Left kidney (tissue), 8 donors: Measurements from ENCODE around the gene SNRNP35. TPM values are rescaled to one million over a fixed set of nuclear protein-coding genes. Genes with fewer than 3 reads are reported as not detected.
"Not testable (repeated sequence)": the region's sequence is repeated elsewhere in the genome, so short reads cannot be mapped to it uniquely, and the experiment has no call there.

Source experiments
- DNase-seq: peaks from one replicate; pipeline ENCODE4 v3.0.0-alpha.2; 2013
- long read RNA-seq, 8 donors: transcript quantifications; one replicate each; lab custom pipeline, GENCODE V29; 2026
- polyA plus RNA-seq: library from polyadenylated mRNA; unstranded; fragments of 120-200 nt; gene quantifications from one replicate; pipeline ENCODE4 v1.2.1, GENCODE V29; 2013; ENCODE audit not compliant: insufficient read length

SNRNP35 gene, protein sequence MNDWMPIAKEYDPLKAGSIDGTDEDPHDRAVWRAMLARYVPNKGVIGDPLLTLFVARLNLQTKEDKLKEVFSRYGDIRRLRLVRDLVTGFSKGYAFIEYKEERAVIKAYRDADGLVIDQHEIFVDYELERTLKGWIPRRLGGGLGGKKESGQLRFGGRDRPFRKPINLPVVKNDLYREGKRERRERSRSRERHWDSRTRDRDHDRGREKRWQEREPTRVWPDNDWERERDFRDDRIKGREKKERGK
- 42.6 TPM for polyA plus RNA-seq
- long read RNA-seq, donor 1, transcript SNRNP35-203 (2 exons, 1,975 nt), result major isoform, 19 of 21 reads
- long read RNA-seq, donor 1, partial matches to known transcripts, result 0 of 21 reads
- long read RNA-seq, donor 1, other reads (novel, unspliced or antisense), result 0 of 21 reads
- long read RNA-seq, donor 2, transcript SNRNP35-203 (2 exons, 1,975 nt), result major isoform, 16 of 40 reads
- long read RNA-seq, donor 2, partial matches to known transcripts, result 19 of 40 reads
- long read RNA-seq, donor 2, other reads (novel, unspliced or antisense), result 0 of 40 reads
- long read RNA-seq, donor 3, transcript SNRNP35-203 (2 exons, 1,975 nt), result major isoform, 9 of 57 reads
- long read RNA-seq, donor 3, partial matches to known transcripts, result 38 of 57 reads
- long read RNA-seq, donor 3, other reads (novel, unspliced or antisense), result 7 of 57 reads
- long read RNA-seq, donor 4, partial matches to known transcripts, result 0 of 1 reads
- long read RNA-seq, donor 4, other reads (novel, unspliced or antisense), result 0 of 1 reads
- long read RNA-seq, donor 5, transcript SNRNP35-203 (2 exons, 1,975 nt), result major isoform, 28 of 47 reads
- long read RNA-seq, donor 5, partial matches to known transcripts, result 18 of 47 reads
- long read RNA-seq, donor 5, other reads (novel, unspliced or antisense), result 0 of 47 reads
- long read RNA-seq, donor 6, transcript SNRNP35-203 (2 exons, 1,975 nt), result major isoform, 16 of 24 reads
- long read RNA-seq, donor 6, partial matches to known transcripts, result 0 of 24 reads
- long read RNA-seq, donor 6, other reads (novel, unspliced or antisense), result 7 of 24 reads
- long read RNA-seq, donor 7, transcript SNRNP35-203 (2 exons, 1,975 nt), result major isoform, 19 of 37 reads
- long read RNA-seq, donor 7, partial matches to known transcripts, result 0 of 37 reads
- long read RNA-seq, donor 7, other reads (novel, unspliced or antisense), result 14 of 37 reads
- long read RNA-seq, donor 8, partial matches to known transcripts, result 0 of 8 reads
- long read RNA-seq, donor 8, other reads (novel, unspliced or antisense), result 5 of 8 reads

DNA sequence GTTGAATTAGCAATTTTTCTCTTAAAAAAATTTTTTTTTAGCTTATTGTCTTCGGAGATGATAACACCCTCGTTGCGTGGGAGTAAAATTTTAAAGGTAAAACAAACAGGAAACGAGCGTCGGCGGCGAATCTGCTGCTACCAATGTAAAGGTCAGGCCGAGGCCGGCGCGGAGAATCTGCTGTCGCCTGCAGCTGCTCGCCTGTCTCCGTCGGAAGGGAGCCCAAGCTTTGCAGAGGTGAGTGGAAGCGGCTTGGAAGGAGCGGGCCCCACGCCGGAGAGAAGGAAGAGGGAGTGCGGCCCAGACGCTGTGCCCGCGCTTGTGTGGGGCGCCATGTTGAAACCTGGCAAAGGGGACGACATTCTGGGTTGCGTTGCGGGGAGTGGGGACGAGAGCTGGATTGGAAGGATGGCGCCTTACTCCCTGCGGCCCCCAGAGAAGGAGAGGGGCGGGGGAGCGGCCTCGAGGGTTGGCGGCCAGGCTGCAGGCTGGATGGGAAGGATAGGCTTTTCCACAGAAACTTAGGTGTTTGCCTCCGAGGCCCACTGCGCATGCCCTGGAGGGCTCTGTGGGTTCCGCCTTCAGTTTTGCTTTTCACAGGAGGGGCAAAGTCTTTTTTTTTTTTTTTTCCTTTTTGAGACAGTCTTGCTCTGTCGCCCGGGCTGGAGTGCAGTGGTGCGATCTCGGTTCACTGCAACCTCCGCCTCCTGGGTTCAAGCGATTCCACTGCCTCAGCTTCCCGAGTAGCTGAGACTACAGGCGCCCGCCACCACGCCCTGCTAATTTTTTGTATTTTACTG, at the start of gene SNRNP35:
SNRNP35 (plus strand) TSS at position 160 of the 800 bp plus-strand sequence. CDS start 7,402 bp downstream, outside the sequence.
- DNase-seq, result peak; percentile 84

DNA sequence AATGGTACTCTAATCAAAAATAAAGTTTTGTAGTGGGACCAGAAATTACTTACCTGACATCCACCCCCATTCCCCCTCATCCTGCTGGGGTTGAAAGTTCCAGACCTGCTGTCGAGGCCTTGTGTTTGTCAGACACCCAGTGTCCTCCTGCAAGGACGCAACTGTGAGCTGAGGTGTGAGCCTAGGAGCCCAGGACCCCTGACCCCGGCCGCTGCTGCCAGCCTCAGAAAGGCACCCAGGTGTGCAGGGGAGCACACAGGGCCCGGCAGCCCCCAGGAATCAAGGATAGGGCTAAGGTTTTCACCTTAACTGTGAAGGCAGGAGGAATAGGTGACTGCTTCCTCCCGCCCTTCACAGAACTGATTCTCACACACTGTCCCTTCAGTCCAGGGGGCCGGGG, 49.3 kb upstream of the SNRNP35 start:
- not testable (repeated sequence) for DNase-seq

DNA sequence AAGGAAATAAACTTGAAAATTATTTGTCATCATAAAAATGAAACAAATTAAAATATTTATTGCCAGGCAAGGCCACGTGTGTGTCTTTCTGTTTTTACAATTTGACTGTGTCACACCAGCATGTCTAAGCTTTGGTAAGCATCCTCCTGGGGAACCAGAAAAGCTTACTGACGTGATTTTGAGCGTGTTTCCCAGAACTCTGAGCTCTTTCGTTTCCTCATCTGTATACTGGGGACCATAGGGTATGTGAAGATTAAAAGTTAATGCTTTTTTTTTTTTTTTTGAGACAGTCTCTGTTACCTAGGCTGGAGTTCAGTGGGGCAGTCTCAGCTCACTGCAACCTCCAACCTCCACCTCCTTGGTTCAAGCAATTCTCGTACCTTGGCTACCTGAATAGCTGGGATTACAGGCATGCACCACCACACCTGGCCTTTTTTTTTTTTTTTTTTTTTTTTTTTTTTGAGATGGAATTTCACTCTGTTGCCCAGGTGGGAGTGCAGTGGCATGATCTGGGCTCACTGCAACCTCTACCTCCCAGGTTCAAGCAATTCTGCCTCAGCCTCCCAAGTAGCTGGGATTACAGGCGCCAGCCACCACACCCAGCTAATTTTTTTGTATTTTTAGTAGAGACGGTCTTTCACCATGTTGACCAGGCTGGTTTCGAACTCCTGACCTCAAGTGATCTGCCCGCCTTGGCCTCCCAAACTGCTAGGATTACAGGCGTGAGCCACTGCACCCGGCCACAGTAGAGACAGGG, 48.5 kb upstream of the SNRNP35 start:
- not testable (repeated sequence) for DNase-seq

DNA sequence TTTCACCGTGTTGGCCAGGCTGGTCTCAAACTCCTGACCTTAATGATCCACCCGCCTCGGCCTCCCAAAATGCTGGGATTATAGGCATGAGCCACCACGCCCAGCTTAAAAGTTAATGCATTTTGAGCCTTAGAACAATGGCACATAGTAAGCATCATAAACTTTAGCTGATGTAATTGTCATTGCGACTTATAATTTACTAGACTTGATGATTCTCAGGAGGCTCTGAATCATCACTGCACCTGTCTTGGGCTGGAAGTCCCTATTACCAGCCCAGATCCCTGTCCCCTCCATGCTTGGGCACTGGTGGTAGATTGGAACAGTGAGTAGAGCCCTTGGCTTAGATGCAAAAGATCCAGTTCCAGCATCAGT, 47.9 kb upstream of the SNRNP35 start:
- DNase-seq, result no peak

DNA sequence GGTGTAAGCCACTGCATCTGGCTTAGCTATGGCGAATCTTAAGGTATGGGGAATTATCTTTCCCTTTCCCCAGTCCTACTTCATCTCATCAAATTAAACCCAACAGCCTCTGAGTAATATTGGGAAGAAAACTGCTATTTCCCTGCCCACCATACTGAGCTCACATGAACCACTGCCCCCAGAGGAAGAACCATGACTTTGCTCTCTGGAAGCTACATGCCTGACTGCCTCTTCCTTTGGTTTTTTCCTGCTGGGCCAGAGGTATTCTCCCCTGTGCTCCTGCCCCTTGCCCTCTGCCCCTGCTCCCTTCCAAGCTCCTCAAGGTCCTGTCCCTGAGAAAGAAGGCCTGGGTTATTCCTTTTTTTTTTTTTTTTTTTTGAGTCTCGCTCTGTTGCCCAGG, 36.6 kb upstream of the SNRNP35 start:
- DNase-seq, result no peak

DNA sequence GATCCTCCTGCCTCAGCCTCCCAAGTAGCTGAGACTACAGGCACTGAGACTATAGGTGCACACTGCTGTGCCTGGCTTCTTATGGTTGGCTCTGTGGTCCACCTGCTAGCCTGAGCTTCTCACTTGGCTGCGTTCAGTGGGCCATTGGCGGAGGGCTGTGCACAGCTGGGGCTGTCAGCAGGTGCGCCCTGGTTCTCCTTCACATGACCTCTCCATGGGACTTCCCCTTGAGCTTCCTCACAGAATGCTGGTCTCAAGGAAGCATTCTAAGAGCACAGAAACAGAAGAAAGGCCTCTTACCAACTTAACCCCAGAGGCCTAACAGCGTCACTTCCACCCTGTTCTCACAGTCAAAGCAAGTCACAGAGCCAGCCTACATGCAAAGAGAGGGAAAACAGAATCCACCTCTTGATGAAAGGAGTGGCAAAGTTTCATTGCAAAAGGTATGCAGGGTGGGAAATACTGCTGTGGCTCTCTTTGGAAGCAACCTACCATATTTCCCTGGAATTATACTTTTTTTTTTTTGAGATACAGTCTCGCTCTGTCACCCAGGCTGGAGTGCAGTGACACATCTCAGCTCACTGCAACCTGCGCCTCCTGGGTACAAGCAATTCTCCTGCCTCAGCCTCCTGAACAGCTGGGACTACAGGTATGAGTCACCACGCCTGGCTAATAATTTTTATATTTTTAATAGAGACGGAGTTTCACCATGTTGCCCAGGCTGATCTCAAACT, 30.7 kb upstream of the SNRNP35 start:
- no peak for DNase-seq

DNA sequence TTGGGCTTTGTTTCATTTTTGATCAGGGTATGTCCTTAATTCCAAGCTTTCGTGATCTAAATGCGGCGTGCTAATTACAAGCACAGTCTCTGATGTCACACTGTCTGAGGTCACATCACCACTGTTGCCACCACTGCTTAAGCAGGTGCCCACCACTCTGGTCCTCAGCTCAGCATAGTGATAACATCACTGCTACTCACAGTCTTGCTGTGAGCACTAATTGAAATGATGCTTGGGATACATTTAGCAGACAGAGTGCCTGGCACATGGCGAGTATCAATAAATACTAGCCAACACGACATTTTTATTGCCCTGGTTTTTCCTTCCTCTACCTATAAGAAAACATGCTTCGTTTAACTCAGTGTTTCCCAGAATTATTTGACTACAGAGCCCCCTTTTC, 29.3 kb upstream of the SNRNP35 start:
- no peak for DNase-seq

DNA sequence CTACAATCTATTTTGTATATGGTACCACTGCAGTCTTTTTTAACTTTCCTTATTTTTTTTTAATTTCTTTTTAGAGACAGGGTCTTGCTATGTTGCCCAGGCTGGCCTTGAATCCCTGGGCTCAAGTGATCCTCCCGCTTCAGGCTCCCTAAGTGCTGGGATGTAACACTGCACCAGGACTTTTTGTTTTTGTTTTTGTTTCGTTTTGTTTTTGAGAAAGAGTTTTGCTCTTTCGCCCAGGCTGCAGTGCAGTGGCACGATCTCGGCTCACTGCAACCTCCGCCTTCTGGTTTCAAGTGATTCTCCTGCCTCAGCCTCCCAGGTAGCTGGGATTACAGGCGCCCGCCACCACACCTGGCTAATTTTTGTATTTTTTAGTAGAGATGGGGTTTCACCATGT, 28.8 kb upstream of the SNRNP35 start:
- DNase-seq, result not testable (repeated sequence)

DNA sequence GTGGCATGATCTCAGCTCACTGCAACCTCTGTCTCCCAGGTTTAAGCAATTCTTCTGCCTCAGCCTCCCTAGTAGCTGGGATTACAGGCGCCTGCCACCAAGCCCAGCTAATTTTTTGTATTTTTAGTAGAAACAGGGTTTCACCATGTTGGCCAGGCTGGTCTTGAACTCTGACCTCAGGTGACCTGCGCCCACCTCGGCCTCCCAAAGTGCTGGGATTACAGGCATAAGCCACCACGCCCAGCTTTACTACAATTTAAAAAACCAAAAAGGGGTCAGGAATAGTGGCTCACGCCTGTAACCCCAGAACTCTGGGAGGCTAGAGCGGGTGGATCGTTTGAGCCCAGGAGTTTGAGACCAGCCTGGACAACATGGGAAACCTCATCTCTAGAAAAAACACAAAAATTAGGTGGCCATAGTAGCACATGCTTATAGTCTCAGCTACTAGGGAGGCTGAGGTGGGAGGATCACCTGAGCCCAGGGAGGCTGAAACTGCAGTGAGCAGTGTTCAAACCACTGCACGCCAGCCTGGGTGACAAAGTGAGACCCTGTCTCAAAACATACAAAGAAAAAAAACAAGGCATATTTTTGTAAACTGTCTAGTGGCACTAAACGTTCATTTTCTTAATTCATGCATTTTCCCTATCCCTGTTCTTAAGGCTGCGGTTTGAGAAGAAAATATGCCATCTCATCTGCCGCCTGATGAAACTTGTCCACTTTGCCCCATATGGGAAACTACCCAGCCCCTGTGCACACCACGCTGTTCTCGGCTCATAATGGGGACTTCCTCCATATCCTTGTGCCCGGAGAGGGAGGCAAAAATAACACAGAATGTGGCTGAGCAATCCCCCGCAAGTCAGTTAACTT, 25.8 kb upstream of the SNRNP35 start:
- DNase-seq, result not testable (repeated sequence)

DNA sequence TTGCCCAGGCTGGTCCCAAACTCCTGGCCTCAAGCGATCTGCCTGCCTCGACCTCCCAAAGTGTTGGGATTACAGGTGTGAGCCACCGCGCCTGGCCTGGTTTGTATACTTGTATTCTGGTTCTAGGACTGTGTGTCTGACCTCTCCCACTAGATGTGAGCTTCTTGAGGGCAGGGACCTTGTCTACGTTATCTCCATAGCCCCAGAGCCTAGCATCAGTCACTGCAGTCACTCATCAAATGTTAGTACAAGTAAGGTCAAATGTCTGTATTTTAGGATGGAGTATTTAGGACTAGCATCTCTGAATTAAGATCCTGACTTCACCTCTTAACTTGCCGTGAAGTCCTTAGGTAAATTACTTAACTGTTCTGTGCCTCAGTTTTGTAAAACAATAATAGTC, 24.3 kb upstream of the SNRNP35 start:
- DNase-seq, result no peak

DNA sequence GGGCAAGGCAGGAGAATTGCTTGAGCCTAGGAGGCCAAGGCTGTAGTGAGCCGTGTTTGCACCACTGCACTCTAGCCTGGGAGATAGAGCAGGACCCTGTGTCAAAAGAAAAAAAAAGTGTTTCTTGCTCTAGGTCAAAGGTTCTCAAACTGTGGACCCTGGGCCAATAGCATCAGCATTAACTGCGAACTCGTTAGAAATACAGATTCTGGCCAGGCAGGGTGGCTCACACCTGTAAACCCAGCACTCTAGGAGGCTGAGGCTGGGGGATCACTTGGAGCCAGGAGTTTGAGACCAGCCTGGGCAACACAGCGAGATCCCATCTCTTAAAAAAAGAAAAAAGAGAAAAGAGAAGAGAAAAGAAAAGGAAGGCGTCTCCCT, 22.3 kb upstream of the SNRNP35 start:
- no peak for DNase-seq

DNA sequence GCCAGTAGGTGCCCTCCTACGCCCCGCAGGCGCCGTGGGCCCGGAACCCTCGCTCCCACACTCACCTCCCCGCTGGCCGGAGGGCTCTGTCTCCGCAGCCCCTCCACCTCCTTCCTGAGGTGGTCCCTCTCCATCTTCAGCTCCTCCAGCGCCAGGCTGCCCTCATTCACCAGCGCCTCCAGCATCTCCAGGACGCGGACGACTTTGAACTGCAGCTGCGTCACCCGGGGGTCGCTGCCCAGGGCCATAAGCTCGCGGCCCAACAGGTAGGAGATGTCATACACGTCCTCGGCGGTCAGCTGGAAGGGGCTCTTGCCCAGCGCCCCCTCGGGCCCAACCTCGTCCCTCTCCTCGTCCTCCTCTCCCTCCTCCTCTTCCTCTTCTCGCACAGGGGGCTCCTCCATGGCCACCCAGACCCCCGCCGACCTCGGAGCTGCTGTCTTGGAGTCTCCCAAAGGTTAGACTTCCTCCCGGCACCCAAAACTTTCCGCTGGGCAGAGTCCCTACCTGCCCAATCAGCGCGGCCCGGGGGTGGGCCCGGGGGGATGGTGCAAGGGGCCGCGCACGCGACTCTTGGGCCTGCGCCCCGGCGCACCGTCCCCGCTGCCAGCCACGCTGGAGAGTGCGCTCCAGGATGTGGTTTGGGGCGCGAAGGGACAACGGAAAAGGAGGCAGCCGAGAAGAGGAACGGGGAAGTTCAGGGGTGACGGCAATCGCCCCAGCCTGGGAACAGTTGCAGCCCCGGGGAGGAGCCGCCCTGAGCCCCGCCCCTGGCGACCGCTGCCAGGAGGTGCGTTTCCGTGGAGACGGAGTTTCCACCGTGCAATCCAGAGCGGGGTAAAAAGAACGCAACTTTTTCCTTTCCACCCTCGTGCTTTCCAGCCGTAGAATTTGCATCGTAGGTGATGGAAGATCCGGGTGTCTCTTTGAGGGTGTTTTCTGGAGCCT, 21.6 kb upstream of the SNRNP35 start, which contains the start of gene RILPL2:
RILPL2 (minus strand) TSS at position 668 of the 948 bp plus-strand sequence; CDS start at position 404, 264 bp downstream.
- DNase-seq, result peak; percentile 67

DNA sequence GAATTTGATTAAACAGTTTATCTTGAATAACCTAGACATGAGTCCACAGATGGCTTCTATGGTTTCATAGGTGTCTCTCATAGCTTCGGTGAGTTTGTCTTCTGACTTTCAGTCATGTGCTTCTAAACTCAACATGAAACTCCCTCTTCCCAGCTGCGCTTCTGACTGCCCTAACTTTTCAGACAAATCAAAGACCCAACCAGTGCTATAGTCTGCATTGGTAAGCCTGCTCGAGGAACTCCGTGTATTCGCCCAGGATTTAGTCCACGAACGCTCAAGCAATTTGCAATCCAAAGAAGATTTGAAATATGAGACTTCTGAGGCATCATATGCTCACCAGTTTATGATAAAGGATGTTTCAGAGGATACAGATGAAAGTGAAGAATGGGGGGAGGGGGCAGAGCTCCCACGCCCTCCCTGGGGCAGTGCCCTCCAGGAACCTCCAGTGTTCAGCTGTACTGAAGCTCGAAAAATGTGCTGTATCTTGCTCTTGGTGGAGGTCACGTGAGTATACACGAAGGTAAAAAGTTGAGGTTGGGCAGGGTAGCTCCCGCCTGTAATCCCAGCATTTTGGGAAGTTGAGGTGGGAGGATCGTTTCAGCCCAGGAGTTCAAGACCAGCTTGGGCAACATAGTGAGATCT, 16.3 kb upstream of the SNRNP35 start:
- DNase-seq, result no peak

DNA sequence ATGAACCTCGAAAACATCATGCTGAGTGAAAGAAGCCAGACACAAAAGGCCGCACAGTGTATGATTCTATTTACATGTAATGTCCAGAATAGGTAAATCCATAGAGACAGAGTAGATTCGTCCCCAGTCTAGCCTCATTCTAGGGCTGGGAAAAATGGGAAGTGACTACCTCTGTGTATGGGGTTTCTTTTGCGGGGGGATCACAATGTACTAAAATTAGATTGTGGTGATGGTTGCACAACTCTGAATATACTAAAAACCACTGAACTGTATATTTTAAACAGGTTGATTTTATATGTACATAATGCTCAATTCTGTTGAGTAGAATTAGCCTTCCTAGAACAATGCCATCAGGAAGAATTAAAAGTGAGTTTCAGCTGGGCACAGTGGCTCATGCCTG, 15.2 kb upstream of the SNRNP35 start:
- no peak for DNase-seq

DNA sequence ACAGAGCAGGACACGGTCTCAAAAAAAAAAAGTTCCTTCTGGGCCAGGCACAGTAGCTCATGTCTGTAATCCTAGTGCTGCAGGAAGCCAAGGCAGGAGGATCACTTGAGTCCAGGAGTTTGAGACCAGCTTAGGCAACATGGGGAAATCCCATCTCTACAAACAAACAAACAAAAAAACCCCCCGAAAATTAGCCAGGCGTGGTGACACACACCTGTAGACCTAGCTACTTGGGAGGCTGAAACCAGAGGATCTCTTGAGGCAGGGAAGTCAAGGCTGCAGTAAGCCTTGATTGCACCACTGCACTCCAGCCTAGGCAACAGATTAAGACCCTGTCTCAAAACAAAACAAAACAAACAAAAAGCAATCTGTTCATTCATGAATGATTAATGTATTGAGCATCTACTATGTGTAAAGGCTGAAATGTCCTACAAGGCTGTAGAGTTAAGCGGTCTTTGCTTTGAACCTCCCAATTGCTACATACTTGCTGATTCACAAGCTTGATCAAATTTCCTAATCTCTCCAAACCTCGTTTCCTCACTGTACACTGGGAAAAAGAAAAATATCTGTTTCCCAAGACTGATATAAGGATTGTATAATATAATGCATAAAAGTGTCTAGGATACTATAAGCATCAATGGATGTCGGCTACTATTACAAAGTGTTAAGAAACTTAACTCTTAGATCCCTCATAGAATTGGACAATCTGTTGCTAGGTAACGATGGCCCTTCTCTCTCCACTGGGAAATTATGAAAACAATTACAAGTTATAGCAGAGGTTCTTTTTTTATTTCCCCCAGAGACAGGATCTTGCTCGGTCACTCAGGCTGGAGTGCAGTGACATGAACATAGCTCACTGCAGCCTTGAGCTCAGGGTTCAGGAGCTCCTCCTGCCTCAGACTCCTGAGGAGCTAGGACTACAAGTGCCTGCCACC, 13.6 kb upstream of the SNRNP35 start:
- DNase-seq, result no peak
